ENCODE measurements around the gene NPLOC4.
A peak's percentile ranks its signal among the peaks of the same experiment; 100 is the strongest.

NPLOC4 gene

DNA sequence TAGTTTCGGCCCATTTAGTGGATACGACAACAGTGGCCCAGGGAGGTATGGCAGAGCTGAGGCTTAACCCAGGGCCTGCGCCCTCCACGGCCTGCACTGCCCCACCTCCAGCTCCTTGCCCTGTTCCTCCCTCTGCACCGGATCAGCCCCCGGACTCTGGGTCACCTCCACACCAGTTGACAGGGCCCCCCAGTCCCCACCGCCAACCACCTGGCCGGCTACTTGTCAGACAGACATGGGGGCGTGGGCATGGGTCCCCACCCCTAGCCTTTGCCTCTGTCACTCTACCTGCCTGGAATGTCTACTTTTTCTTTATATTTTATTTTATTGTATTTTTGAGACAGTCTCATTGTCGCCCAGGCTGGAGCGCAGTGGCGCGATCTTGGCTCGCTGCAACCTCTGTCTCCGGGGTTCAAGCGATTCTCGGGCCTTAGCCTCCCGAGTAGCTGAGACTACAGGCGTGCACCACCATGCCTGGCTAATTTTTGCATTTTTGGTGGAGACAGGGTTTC, 121.3 kb downstream of the NPLOC4 start:
- no peak for DNase-seq

- DNase-seq: peak; percentile 87
Observed at GRCh38 chr17:81514739-81515529, 122.0 kb downstream of the NPLOC4 start.

- DNase-seq: no peak
Observed at GRCh38 chr17:81514489-81514738, 122.5 kb downstream of the NPLOC4 start.

DNA sequence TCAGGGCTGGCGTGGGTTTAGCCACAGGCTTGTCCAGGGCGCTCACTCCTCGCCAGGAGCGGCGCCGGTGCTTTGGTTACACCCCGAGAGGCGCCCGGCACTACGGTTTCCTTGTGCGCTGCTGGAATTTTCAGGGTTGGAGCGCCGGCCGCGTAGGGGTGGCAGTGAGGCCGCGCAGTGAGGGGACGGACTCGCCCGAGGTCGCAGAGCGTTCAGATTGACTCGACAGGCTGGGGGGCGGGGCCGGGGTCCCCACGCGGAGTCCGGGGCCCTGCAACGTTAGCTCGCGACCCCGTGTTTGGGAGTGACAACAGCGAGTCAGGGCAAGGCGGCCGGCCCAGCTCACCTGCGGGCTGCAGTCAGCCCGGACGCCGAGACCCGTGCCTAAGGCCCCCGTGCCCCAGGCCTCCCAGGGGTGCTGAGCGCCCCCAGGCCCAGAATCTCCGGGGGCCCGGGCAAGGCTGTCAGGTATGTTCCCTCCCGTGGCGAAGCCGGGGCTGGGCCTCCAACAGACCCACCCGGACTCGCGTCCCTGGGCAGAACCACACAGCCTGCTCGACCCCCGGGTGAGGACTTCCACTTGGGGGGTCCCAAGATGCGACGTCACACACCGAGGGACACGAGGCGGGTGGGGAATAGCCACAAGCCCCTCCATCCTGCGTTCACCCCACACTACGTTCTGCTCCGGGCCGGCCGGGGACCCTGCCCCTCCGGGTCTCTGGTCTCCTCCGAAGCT, 123.0 kb downstream of the NPLOC4 start:
- peak; percentile 84 for DNase-seq

DNA sequence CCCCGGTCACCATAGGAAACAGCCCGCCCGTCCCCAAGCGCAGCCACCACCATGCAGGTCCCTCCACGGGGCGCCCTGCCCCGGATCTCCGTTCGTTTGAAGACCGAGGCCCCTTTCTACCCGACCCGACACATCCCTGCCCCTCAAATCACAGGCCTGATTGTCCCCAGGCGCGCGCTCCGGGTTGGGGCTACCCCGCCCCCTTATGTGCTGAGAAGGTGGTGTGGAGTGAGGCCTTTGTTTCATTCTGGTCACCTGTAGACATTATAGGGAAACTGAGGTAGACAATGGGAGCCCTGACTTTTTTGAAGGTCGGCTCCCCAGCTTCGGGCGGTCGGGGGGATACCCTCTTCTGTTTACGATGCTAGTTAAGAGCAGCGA, 123.5 kb downstream of the NPLOC4 start:
- peak; percentile 80 for DNase-seq

DNA sequence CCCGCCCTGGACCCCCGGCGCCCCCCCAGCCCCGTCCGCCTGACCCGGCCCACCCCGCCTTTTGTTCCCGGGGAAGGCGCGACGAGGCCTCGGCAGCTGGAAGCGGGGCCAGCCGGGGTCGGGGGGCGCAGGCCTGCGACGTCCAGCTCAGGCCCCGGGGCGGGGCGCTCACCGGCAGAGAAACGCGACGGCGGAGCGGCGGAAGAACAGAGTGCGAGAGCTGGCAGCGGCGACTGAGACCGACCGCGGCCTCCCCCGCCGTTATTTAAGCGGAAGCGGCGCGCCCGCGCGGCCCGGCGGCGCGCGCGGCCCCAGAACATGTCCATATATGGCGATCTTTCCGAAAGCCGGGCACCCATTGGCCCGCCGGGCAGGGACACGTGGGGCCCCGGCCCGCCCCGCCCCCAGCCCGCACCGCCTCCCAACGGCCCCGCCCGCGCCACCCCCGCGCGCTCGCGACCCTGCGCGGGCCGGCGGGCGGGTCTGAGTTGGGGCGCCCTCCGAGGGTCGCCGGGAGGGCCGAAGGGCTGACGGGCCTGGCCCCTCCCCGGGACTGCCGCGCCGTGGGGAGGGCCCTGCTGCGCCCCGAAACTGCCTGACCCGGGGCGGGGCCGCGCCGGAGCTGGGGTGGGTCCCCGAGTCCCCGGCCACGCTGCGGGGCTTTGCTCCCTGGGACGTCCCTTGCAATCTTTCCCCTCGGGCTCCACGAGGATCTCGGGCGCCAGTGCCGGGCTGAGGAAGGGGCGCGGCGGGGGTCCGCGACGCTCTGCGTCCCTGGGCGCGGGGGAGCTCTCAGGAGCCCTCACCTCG, 124.1 kb downstream of the NPLOC4 start, which contains the start of gene ACTG1:
Gene ACTG1 (minus strand): TSS at position 238 of the 810 bp plus-strand sequence. CDS start 445 bp downstream, outside the sequence.
- peak; percentile 96 for DNase-seq

- DNase-seq: peak; percentile 25
Observed at GRCh38 chr17:81511804-81512561, 124.9 kb downstream of the NPLOC4 start.

- DNase-seq: no peak
Observed at GRCh38 chr17:81511554-81511803, 125.4 kb downstream of the NPLOC4 start.

GRCh38 chr17:81510785-81511553, 125.9 kb downstream of the NPLOC4 start:
- peak; percentile 34 for DNase-seq

DNA sequence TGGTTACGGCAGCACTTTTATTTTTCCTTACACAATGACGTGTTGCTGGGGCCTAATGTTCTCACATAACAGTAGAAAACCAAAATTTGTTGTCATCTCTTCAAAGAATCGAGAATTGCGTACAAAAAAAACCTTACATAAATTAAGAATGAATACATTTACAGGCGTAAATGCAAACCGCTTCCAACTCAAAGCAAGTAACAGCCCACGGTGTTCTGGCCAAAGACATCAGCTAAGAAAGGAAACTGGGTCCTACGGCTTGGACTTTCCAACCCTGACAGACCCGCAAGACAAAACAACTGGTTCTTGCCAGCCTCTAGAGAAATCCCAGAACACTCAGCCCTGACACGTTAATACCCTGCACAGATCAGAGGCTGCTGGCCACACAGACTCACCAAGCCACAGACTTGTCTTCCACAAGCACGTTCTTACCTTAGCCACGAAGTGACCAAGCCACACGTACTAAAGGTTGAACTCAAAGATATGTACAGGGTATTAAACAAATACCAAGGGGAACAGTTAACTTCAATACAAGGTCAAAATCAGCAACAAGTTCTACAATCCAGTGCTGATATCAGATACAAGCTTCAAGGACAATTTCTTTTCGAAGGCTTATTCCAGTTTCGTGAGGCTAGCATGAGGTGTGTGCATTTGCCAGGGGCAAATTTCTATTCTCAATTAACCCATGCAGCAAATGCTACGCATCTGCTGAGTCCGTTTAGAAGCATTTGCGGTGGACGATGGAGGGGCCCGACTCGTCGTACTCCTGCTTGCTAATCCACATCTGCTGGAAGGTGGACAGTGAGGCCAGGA, 126.7 kb downstream of the NPLOC4 start:
- DNase-seq: peak; percentile 13

- peak; percentile 20 for DNase-seq
Observed at GRCh38 chr17:81509207-81509971, 127.5 kb downstream of the NPLOC4 start.

GRCh38 chr17:81508639-81509206, 128.2 kb downstream of the NPLOC4 start:
- DNase-seq: peak; percentile 16
